HG02759 (cell line): ENCODE measurements around the gene AGPAT4.
"Not testable (repeated sequence)": the region's sequence is repeated elsewhere in the genome, so short reads cannot be mapped to it uniquely, and the experiment has no call there.

Experiments used
- ATAC-seq: cut with Tn5 transposase; IDR thresholded peaks from one replicate; pipeline ENCODE4 v1.9.1; 2021; ENCODE audit warnings: mild to moderate bottlenecking, moderate library complexity; ENCODE audit not compliant: unreplicated experiment

The AGPAT4 gene

GRCh38 chr6:161207200-161207599, 66.7 kb downstream of the AGPAT4 start:
- no peak for ATAC-seq

- ATAC-seq: no peak
Observed at GRCh38 chr6:161204866-161205557, 68.8 kb downstream of the AGPAT4 start.

GRCh38 chr6:161200610-161201370, 73.1 kb downstream of the AGPAT4 start:
- ATAC-seq: no peak

GRCh38 chr6:161199850-161200249, 74.0 kb downstream of the AGPAT4 start:
- no peak for ATAC-seq

- no peak for ATAC-seq
Observed at GRCh38 chr6:161198783-161199460, 74.9 kb downstream of the AGPAT4 start.

GRCh38 chr6:161198176-161198575, 75.7 kb downstream of the AGPAT4 start:
- no peak for ATAC-seq

- no peak for ATAC-seq
Observed at GRCh38 chr6:161195386-161195785, 78.5 kb downstream of the AGPAT4 start.

- no peak for ATAC-seq
Observed at GRCh38 chr6:161194374-161194773, 79.5 kb downstream of the AGPAT4 start.

- no peak for ATAC-seq
Observed at GRCh38 chr6:161192636-161193411, 81.0 kb downstream of the AGPAT4 start.

GRCh38 chr6:161191671-161192070, 82.2 kb downstream of the AGPAT4 start:
- ATAC-seq: no peak

- ATAC-seq: no peak
Observed at GRCh38 chr6:161191007-161191406, 82.9 kb downstream of the AGPAT4 start.

GRCh38 chr6:161189891-161190290, 84.0 kb downstream of the AGPAT4 start:
- no peak for ATAC-seq

GRCh38 chr6:161188547-161189465, 85.1 kb downstream of the AGPAT4 start:
- ATAC-seq: no peak

- ATAC-seq: no peak
Observed at GRCh38 chr6:161186173-161186769, 87.6 kb downstream of the AGPAT4 start.

GRCh38 chr6:161181121-161181520, 92.7 kb downstream of the AGPAT4 start:
- ATAC-seq: no peak

GRCh38 chr6:161178155-161178554, 95.7 kb downstream of the AGPAT4 start:
- not testable (repeated sequence) for ATAC-seq

- ATAC-seq: not testable (repeated sequence)
Observed at GRCh38 chr6:161176428-161176827, 97.4 kb downstream of the AGPAT4 start.

- ATAC-seq: not testable (repeated sequence)
Observed at GRCh38 chr6:161172769-161173168, 101.1 kb downstream of the AGPAT4 start.

GRCh38 chr6:161171207-161171606, 102.7 kb downstream of the AGPAT4 start:
- ATAC-seq: no peak

- ATAC-seq: no peak
Observed at GRCh38 chr6:161169696-161170095, 104.2 kb downstream of the AGPAT4 start.
